Right lung (tissue), 5 donors: ENCODE data around the gene TMEM220. TPM values are rescaled to one million over a fixed set of nuclear protein-coding genes. Genes with fewer than 3 reads are reported as not detected.
"Not testable (repeated sequence)": the region's sequence is repeated elsewhere in the genome, so short reads cannot be mapped to it uniquely, and the experiment has no call there.

Experiments
- DNase-seq, 2 donors: peaks; one replicate each; pipeline ENCODE4 v3.0.0-alpha.2; 2013
- polyA plus RNA-seq, 5 donors: library from polyadenylated mRNA; unstranded; fragments of 120-200 nt; gene quantifications; one replicate each; pipeline versions ENCODE4 v1.2.1 to v1.2.3, GENCODE V29; 2013; ENCODE audit warnings: inconsistent platforms in 1 of 5, low replicate concordance in 1 of 5; ENCODE audit not compliant: insufficient read length in 5 of 5, insufficient read depth in 1 of 5

TMEM220 gene
- polyA plus RNA-seq, 5 donors: 10.0 to 16.4 (median 12.1) TPM

GRCh38 chr17:10756185-10756584, 26.4 kb upstream of the TMEM220 start:
- no peak for DNase-seq

GRCh38 chr17:10755592-10756127, 25.8 kb upstream of the TMEM220 start:
- DNase-seq: no peak

- no peak for DNase-seq
Measured at GRCh38 chr17:10754861-10755591, 25.2 kb upstream of the TMEM220 start.

GRCh38 chr17:10754109-10754508, 24.3 kb upstream of the TMEM220 start:
- DNase-seq: no peak

- DNase-seq: no peak
Measured at GRCh38 chr17:10752696-10753095, 22.9 kb upstream of the TMEM220 start.

- no peak for DNase-seq
Measured at GRCh38 chr17:10751563-10751962, 21.7 kb upstream of the TMEM220 start.

- DNase-seq: no peak
Measured at GRCh38 chr17:10750210-10750609, 20.4 kb upstream of the TMEM220 start.

GRCh38 chr17:10748531-10749181, 18.8 kb upstream of the TMEM220 start:
- no peak for DNase-seq

GRCh38 chr17:10745231-10745630, 15.4 kb upstream of the TMEM220 start:
- no peak for DNase-seq

GRCh38 chr17:10744501-10745000, 14.7 kb upstream of the TMEM220 start:
- DNase-seq: no peak

- DNase-seq: no peak
Measured at GRCh38 chr17:10743316-10744009, 13.6 kb upstream of the TMEM220 start.

GRCh38 chr17:10742431-10742830, 12.6 kb upstream of the TMEM220 start:
- DNase-seq: no peak

- no peak for DNase-seq
Measured at GRCh38 chr17:10741416-10742135, 11.8 kb upstream of the TMEM220 start.

GRCh38 chr17:10739386-10739785, 9.6 kb upstream of the TMEM220 start:
- DNase-seq: no peak

GRCh38 chr17:10738521-10739258, 8.9 kb upstream of the TMEM220 start:
- no peak for DNase-seq

- DNase-seq: no peak
Measured at GRCh38 chr17:10737736-10738135, 7.9 kb upstream of the TMEM220 start.

- peak; percentile 51 to 63 for DNase-seq
Measured at GRCh38 chr17:10737168-10737622, 7.4 kb upstream of the TMEM220 start.

GRCh38 chr17:10735821-10736220, 6.0 kb upstream of the TMEM220 start:
- DNase-seq: no peak

GRCh38 chr17:10735251-10735650, 5.4 kb upstream of the TMEM220 start:
- no peak for DNase-seq

- DNase-seq: no peak
Measured at GRCh38 chr17:10733666-10734065, 3.8 kb upstream of the TMEM220 start.

- DNase-seq: not testable (repeated sequence)
Measured at GRCh38 chr17:10732121-10732520, 2.3 kb upstream of the TMEM220 start.
